Measurements from ENCODE around the gene GYG2.
"Not testable (repeated sequence)": the region's sequence is repeated elsewhere in the genome, so short reads cannot be mapped to it uniquely, and the experiment has no call there.

The GYG2 gene

DNA sequence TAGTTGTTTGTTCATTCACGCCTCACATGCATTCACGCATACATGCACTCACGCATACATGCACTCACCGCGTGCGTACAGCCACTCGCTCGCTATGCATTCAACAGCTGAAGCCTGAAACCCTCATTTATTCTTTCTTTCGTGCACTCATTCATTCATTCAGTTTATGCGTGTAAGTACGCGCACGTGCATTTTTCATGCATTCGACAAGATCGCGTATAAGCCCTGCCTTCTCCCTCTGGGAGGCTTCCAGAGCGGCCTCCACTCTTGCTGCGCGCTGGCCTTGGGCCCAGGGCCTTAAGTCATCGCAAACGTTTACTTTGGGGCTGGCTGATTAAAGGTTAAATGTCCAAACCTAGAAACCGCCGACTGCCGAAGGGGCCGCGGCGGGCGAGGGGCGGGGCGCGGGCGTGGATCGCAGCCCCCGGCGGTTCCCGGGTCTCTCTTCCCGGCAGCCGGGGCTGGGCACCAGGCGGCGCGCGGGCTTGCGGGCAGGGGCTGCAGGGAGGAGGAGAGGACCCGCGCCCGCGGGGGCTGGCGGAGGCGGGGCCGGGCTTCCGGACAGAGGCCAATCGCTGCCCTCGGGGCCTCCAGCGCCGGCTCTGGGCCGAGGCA lies at the start of gene GYG2:
TSS of gene GYG2 (plus strand) at position 587 of the 615 bp plus-strand sequence. CDS start 1,259 bp downstream, outside the sequence.
- no peak for DNase-seq (ENCODE audit: low read depth in 3 of 3)

- DNase-seq (ENCODE audit: low read depth in 3 of 3), result not testable (repeated sequence)
These were observed 48.1 kb upstream of the GYG2 start for GRCh38 chrX:2780472-2781225.

DNA sequence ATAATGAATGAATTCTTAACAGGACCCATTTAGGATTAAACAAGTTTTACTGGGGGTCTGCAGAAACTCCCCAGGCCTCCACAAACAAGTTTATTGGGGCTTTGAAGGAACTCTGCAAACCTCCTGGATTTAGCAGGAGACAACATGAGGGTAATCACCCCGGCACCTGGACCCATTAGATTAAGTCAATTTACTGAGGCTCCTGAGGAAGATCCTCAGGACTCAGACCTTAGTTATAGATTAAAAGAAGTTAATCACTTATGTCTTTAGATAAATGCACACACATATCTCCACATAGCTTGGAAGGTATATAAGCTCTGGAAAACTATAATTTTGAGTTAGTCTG lies 47.5 kb upstream of the GYG2 start:
- DNase-seq (ENCODE audit: low read depth in 3 of 3), result no peak

GRCh38 chrX:2781698-2782097 lies 47.0 kb upstream of the GYG2 start:
- DNase-seq (ENCODE audit: low read depth in 3 of 3), result no peak

DNA sequence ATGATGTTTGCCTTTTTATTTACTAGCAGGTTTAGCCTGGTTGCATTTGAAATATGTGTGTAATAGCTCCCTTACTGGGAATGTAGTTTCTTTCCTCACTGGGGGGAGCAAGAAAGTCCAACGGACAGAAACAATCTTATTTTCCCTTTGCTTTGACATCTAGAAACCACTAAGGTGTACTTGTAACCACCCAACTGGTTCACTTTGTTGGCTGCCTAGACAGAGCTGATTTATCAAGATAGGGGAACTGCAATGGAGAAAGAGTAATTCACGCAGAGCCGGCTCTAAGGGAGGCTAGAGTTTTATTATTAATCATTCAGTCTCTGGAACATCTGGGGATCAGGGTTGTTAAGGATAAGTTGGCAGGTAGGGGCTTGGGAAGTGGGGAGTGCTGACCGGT lies 46.6 kb upstream of the GYG2 start:
- no peak for DNase-seq (ENCODE audit: low read depth in 3 of 3)

DNA sequence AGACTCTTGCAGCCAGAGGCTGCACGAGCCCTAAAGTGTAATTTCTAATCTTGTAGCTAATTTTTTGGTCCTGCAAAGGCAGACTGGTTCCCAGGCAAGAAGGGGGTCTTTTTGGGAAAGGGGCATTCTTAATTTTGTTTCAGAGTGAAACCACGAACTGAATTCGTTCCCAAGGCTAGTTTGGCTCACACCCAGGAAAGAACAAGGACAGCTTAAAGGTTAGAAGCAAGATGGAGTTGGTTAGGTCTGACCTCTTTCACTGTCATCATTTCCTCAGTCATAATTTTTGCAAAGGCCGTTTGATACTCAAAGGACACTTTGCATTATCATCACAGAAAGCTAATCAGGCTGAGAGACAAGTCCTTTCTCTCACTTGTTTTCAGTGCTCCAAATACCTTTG lies 46.0 kb upstream of the GYG2 start:
- DNase-seq (ENCODE audit: low read depth in 3 of 3), result no peak

DNA sequence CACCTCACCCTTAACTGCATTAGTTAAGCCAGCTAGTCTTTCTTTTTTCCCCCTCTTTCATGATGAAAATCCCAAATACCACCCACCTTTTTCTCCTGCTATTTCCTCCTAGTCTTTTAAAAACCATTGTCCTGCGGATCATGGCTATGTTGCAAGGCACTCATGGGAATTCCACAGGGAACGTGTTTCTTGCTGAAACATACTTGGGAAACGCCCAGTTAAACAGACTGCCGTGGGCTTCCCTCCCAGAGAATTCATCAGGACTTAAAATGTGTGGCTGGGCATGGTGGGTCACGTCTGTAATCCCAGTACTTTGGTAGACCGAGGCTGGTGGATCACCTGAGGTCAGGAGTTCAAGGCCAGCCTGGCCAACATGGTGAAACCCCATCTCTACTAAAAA lies 44.7 kb upstream of the GYG2 start:
- no peak for DNase-seq (ENCODE audit: low read depth in 3 of 3)

GRCh38 chrX:2785538-2785937 lies 43.2 kb upstream of the GYG2 start:
- DNase-seq (ENCODE audit: low read depth in 3 of 3), result no peak

- DNase-seq (ENCODE audit: low read depth in 3 of 3), result no peak
These were observed 39.8 kb upstream of the GYG2 start for GRCh38 chrX:2788980-2789379.

GRCh38 chrX:2789569-2789968 lies 39.2 kb upstream of the GYG2 start:
- DNase-seq (ENCODE audit: low read depth in 3 of 3), result no peak

DNA sequence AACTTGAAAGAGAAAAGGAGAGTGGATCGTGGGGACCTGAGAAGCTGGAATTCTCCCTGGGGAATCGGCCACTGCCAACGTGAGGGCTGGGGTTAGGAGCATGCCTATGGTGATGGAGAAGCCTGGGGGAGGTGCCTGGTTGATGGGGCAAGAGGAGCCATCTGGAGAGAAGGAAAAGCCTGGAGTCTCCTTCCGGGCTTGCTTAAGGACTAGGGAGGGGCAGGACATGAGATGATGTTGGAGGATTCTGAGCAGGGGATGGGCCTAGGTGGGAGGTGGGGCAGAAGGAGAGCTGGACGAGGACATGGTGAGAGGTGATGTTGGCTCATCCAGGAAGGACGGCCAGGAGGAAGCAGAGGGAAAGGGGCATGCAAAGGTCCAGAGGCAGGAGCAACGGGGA lies 35.0 kb upstream of the GYG2 start:
- DNase-seq (ENCODE audit: low read depth in 3 of 3), result no peak

DNA sequence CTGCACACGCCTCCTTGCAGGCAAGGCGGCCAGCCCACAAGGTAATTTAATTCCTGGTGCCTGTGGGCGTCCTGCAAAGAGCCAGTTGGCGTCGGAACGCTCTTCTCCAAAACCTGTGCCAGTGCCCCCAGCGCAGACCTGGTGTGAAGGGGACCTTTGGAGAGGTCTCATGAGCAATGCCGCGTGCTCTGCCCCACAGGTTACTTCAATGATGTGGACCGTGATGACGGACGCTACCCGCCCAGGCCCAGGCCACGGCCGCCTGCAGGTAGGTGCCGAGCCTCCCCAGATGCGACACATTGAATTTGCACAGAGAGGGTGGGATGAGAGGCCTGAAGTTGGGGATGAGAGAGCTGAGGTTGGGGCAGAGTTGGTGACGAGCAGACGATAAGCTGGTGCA lies 34.4 kb upstream of the GYG2 start:
- no peak for DNase-seq (ENCODE audit: low read depth in 3 of 3)

DNA sequence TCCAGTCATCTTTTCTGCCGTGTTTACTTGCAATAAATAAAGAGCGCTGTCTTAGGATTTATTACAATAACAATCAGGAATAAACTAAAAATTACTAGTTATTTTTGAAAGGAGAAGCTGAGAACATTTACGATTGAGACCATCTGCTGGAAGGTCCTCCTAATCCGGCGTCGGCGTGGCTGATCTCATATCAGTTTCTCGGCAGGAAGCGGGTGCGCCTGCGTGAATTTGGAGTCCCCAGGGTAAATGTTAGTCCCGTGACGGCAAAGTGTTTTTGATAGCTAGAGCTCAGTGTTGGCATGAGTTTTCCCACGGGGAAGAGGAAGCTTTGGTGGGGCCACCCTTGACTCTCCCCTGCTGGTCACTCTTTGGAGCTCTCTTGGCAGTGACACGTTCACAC lies 31.9 kb upstream of the GYG2 start:
- not testable (repeated sequence) for DNase-seq (ENCODE audit: low read depth in 3 of 3)

- no peak for DNase-seq (ENCODE audit: low read depth in 3 of 3)
These were observed 29.4 kb upstream of the GYG2 start for GRCh38 chrX:2799369-2799768.

GRCh38 chrX:2799980-2800379 lies 28.8 kb upstream of the GYG2 start:
- not testable (repeated sequence) for DNase-seq (ENCODE audit: low read depth in 3 of 3)

DNA sequence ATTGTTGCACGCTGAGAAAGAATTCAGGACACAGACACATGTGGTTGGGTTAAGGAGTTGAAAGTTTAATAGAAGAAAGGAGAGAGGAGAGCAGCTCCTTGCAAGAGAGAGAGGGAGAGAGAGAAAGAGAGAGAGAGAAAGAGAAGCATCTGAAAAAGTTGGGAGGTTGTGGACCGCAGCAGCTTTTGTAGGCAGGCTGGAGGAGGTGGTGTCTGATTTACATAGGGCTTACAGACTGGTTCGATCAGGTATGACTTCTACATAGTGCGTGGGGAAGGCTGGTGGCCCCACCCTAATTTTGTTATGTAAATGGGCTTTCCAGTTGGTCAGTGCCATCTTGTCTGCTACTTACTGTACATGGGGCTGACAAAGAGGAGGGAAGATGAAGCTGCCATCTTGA lies 27.5 kb upstream of the GYG2 start:
- DNase-seq (ENCODE audit: low read depth in 3 of 3), result no peak

GRCh38 chrX:2802376-2803090 lies 26.2 kb upstream of the GYG2 start:
- not testable (repeated sequence) for DNase-seq (ENCODE audit: low read depth in 3 of 3)

DNA sequence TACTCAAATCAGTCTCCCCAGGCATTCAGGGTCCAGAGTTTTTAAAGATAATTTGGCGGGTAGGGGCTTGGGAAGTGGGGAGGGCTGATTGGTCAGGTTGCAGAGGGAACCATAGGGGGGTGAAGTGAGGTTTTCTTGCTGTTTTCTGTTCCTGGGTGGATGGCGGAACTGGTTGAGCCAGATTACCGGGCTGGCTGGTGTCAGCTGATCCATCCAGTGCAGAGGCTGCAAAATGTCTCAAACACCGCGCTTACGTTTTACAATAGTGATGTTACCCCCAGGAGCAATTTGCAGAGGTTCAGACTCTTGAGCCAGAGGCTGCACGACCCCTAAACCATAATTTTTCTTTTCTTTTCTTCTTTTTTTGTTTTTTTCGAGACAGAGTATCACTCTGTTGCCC lies 25.2 kb upstream of the GYG2 start:
- DNase-seq (ENCODE audit: low read depth in 3 of 3), result not testable (repeated sequence)

- DNase-seq (ENCODE audit: low read depth in 3 of 3), result not testable (repeated sequence)
These were observed 24.5 kb upstream of the GYG2 start for GRCh38 chrX:2804106-2804843.

GRCh38 chrX:2804858-2805257 lies 23.9 kb upstream of the GYG2 start:
- not testable (repeated sequence) for DNase-seq (ENCODE audit: low read depth in 3 of 3)

DNA sequence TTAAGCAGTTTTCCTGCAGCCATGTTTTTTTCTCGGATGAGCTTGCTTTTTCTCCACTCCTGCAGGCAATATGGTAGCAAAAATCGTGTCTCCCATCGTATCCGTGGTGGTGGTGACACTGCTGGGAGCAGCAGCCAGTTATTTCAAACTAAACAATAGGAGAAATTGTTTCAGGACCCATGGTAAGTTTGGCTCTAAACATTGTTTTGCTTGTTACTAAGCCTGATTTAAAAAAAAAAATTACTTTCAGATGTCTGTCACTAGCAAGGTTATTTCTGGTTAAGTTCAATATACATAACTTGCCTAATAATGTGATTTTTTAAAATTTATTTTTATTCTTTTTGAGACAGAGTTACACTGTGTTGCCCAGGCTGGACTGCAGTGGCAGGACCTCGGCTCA lies 17.5 kb upstream of the GYG2 start:
- no peak for DNase-seq (ENCODE audit: low read depth in 3 of 3)

All from stimulated activated CD4-positive, alpha-beta T cell treated with anti-CD3 and anti-CD28 coated beads, TNF-alpha, amount 100 ng/mL, for 48 hours (primary cell).